ENCODE measurements around the gene PIK3C3. TPM values are rescaled to one million over a fixed set of nuclear protein-coding genes. Genes with fewer than 3 reads are reported as not detected.
"Not testable (repeated sequence)": the region's sequence is repeated elsewhere in the genome, so short reads cannot be mapped to it uniquely, and the experiment has no call there.

The PIK3C3 gene
- total and polyA plus RNA-seq, 2 of the 8 experiments (the other 6 are each of a cell fraction or from before 2014, with no cell fraction given), result 15.3 to 47.4 TPM

DNA sequence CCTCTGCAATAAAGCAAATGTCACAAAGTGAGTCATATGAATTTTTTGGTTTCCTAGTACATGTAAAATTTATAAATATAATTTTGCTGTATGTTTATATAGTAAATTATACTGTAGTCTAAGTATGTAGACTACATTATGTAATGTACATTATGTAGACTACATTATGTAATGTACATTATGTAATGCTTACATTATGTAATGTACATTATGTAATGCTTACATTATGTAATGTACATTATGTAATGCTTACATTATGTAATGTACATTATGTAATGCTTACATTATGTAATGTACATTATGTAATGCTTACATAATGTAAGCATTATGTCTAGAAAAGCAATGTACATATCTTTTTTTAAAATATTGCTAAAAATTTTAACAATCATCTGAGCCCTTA is 54.4 kb downstream of the PIK3C3 start:
- H3K23ac ChIP-seq (ENCODE audit: insufficient read length); H3K27ac ChIP-seq (ENCODE audit: low read depth, low read length); H4K8ac ChIP-seq (ENCODE audit: extremely low read depth, insufficient read depth, low read length); H2BK20ac ChIP-seq (ENCODE audit: low read length); POLR2A ChIA-PET (ENCODE audit: partially characterized antibody); H3K56ac ChIP-seq (replicated peaks; ENCODE audit: insufficient read length, low read depth, low read length); H3K4ac ChIP-seq (replicated peaks; ENCODE audit: insufficient read length, low read depth, low read length); H3K4me1 ChIP-seq (replicated peaks in 1 of 4; ENCODE audit: control insufficient read depth in 3 of 4, insufficient read depth in 4 of 4, low read length in 3 of 4); H3K27me3 ChIP-seq (replicated peaks in 1 of 4; ENCODE audit: control insufficient read depth in 3 of 4, extremely low read depth in 1 of 4, insufficient read depth in 3 of 4, low read length in 3 of 4); FAIRE-seq; DNase-seq (ENCODE audit: low read depth in 1 of 2, low spot score in 2 of 2); H3K79me1 ChIP-seq (ENCODE audit: low read depth, low read length); CTCF ChIA-PET (ENCODE audit: partially characterized antibody); H4K5ac ChIP-seq (ENCODE audit: insufficient read length, low read depth, low read length); H3K23me2 ChIP-seq (ENCODE audit: low read depth, low read length); H3K18ac ChIP-seq (ENCODE audit: extremely low read depth, low read length); H3K9ac ChIP-seq (replicated peaks in 1 of 4; ENCODE audit: extremely low read depth in 1 of 4, low read depth in 3 of 4, low read length in 3 of 4); H2BK15ac ChIP-seq (ENCODE audit: low read length); H3K4me3 ChIP-seq (ENCODE audit: extremely low read depth in 1 of 4, insufficient read depth in 2 of 4, low read depth in 3 of 4, low read length in 4 of 4); H2BK12ac ChIP-seq (ENCODE audit: low read depth, low read length); H3K4me2 ChIP-seq (ENCODE audit: insufficient read depth in 1 of 2, low read depth in 2 of 2, low read length in 2 of 2); H2BK120ac ChIP-seq (replicated peaks; ENCODE audit: low read depth, low read length); H4K91ac ChIP-seq (replicated peaks; ENCODE audit: insufficient read length, low read length); H2AK5ac ChIP-seq (ENCODE audit: low read depth, low read length); H3K9me3 ChIP-seq (ENCODE audit: insufficient read depth in 2 of 2, low read depth in 1 of 2, low read length in 1 of 2); H4K20me1 ChIP-seq (replicated peaks in 1 of 2; ENCODE audit: control insufficient read depth in 1 of 2, insufficient read depth in 2 of 2, low read length in 2 of 2); H2AFZ ChIP-seq (ENCODE audit: low read length); H3K14ac ChIP-seq (ENCODE audit: insufficient read length); H2BK5ac ChIP-seq (ENCODE audit: low read depth, low read length); H3K79me2 ChIP-seq (ENCODE audit: control insufficient read depth in 1 of 2, insufficient read depth in 2 of 2, low read length in 2 of 2): not testable (repeated sequence)
- H3K36me3 ChIP-seq (ENCODE audit: control insufficient read depth in 2 of 4, insufficient read depth in 4 of 4, low read length in 3 of 4), result peaks cover 0 to 19% (median 4%) of the 10 kb centered on the region in 4 experiments; a peak in 5 of 8 replicates
